ENCODE results near the gene TBC1D23.
"Not testable (repeated sequence)": the region's sequence is repeated elsewhere in the genome, so short reads cannot be mapped to it uniquely, and the experiment has no call there.

The TBC1D23 gene

GRCh38 chr3:100260081-100260684 is 609 bp upstream of the TBC1D23 start:
- no peak for DNase-seq

- DNase-seq, result no peak
Observed at GRCh38 chr3:100261485-100261903, 702 bp downstream of the TBC1D23 start.

- not testable (repeated sequence) for DNase-seq
Observed at GRCh38 chr3:100262925-100263324, 2.1 kb downstream of the TBC1D23 start.

GRCh38 chr3:100263583-100263982 is 2.8 kb downstream of the TBC1D23 start:
- no peak for DNase-seq

GRCh38 chr3:100264242-100264641 is 3.5 kb downstream of the TBC1D23 start:
- DNase-seq, result no peak

- no peak for DNase-seq
Observed at GRCh38 chr3:100265016-100265415, 4.2 kb downstream of the TBC1D23 start.

GRCh38 chr3:100266531-100266930 is 5.7 kb downstream of the TBC1D23 start:
- DNase-seq, result no peak

GRCh38 chr3:100268156-100268555 is 7.4 kb downstream of the TBC1D23 start:
- no peak for DNase-seq

- no peak for DNase-seq
Observed at GRCh38 chr3:100269001-100269400, 8.2 kb downstream of the TBC1D23 start.

- no peak for DNase-seq
Observed at GRCh38 chr3:100269410-100270214, 8.8 kb downstream of the TBC1D23 start.

- DNase-seq, result no peak
Observed at GRCh38 chr3:100270215-100270583, 9.4 kb downstream of the TBC1D23 start.

- DNase-seq, result no peak
Observed at GRCh38 chr3:100271522-100271921, 10.7 kb downstream of the TBC1D23 start.

- not testable (repeated sequence) for DNase-seq
Observed at GRCh38 chr3:100272797-100273611, 12.2 kb downstream of the TBC1D23 start.

GRCh38 chr3:100274361-100274760 is 13.6 kb downstream of the TBC1D23 start:
- DNase-seq, result no peak

GRCh38 chr3:100277255-100277800 is 16.5 kb downstream of the TBC1D23 start:
- peak; percentile 56 for DNase-seq

GRCh38 chr3:100278910-100279309 is 18.1 kb downstream of the TBC1D23 start:
- DNase-seq, result no peak

GRCh38 chr3:100288288-100288894 is 27.6 kb downstream of the TBC1D23 start:
- DNase-seq, result no peak

GRCh38 chr3:100289339-100289738 is 28.5 kb downstream of the TBC1D23 start:
- no peak for DNase-seq

- no peak for DNase-seq
Observed at GRCh38 chr3:100295089-100295488, 34.3 kb downstream of the TBC1D23 start.

- DNase-seq, result no peak
Observed at GRCh38 chr3:100297784-100298183, 37.0 kb downstream of the TBC1D23 start.

- DNase-seq, result no peak
Observed at GRCh38 chr3:100299016-100299415, 38.2 kb downstream of the TBC1D23 start.

GRCh38 chr3:100306695-100307094 is 45.9 kb downstream of the TBC1D23 start:
- no peak for DNase-seq

Measured in NCI-H1436 treated with DMSO at 0.1 percent for 48 hours (cell line).